Measurements from ENCODE around the gene MEIS1. TPM values are rescaled to one million over a fixed set of nuclear protein-coding genes. Genes with fewer than 3 reads are reported as not detected.

Gene MEIS1
- total and polyA plus RNA-seq, 2 of the 8 experiments (the other 6 are each of a cell fraction or from before 2014, with no cell fraction given), result 0.17 to 1.2 TPM

- H3K27me3 ChIP-seq (replicated peaks in 1 of 4; ENCODE audit: control insufficient read depth in 3 of 4, extremely low read depth in 1 of 4, insufficient read depth in 3 of 4, low read length in 3 of 4), result no peaks in the 10 kb centered on the region
- DNase-seq (ENCODE audit: low read depth in 1 of 2, low spot score in 2 of 2) (no peak), FAIRE-seq (no peak)
- no peak overlapping the region for H2BK20ac ChIP-seq (ENCODE audit: low read length)
- no peak overlapping the region for H3K27ac ChIP-seq (ENCODE audit: low read depth, low read length)
- no peak overlapping the region for H2BK120ac ChIP-seq (replicated peaks; ENCODE audit: low read depth, low read length)
- ChIA-PET CTCF (ENCODE audit: partially characterized antibody) (interaction anchor here (0.7 to 1.2 kb wide), 2 partner anchors 23 to 78 kb away, joined by 3 read pairs; no protein-coding TSS in a partner anchor), POLR2A (ENCODE audit: partially characterized antibody) (no interaction called here)
- no peak overlapping the region for H3K4me3 ChIP-seq (ENCODE audit: extremely low read depth in 1 of 4, insufficient read depth in 2 of 4, low read depth in 3 of 4, low read length in 4 of 4)
- H2AFZ ChIP-seq (ENCODE audit: low read length), result no peak overlapping the region
- H3K14ac ChIP-seq (ENCODE audit: insufficient read length), result no peak overlapping the region
- TF ChIP-seq BACH1 (IDR thresholded peaks at IDR 0.05; ENCODE audit: low read length), result no peak
- TF ChIP-seq ZNF274 (IDR thresholded peaks at IDR 0.05; ENCODE audit: borderline replicate concordance, extremely low read depth, low read length), result no peak
- no peak for TF ChIP-seq MAFK (IDR thresholded peaks at IDR 0.05; ENCODE audit: low read depth, low read length)
- no peak for TF ChIP-seq KDM4A (IDR thresholded peaks at IDR 0.05; ENCODE audit: low read depth, low read length, severe bottlenecking)
- no peak for TF ChIP-seq GABPA (IDR thresholded peaks at IDR 0.05; ENCODE audit: borderline replicate concordance, insufficient read depth, low read length)
- no peak for TF ChIP-seq RNF2 (IDR thresholded peaks at IDR 0.05; ENCODE audit: borderline replicate concordance, low read depth, low read length, missing control alignments, poor library complexity, severe bottlenecking)
- no peak for TF ChIP-seq HDAC6 (IDR thresholded peaks at IDR 0.05; ENCODE audit: low read depth, low read length)
- no peak for TF ChIP-seq POU5F1 (IDR thresholded peaks at IDR 0.05; ENCODE audit: low read depth, low read length)
- no peak for TF ChIP-seq TAF7 (optimal IDR thresholded peaks at IDR 0.05; ENCODE audit: borderline replicate concordance, low read depth, low read length)
- TF ChIP-seq SIN3A (conservative IDR thresholded peaks at IDR 0.05 in 1 of 2, IDR thresholded peaks at IDR 0.05 in 1 of 2; ENCODE audit: low read depth in 1 of 2, low read length in 2 of 2), result no peak
- H2AK5ac ChIP-seq (ENCODE audit: low read depth, low read length), result no peak overlapping the region
- no peak overlapping the region for H3K4ac ChIP-seq (replicated peaks; ENCODE audit: insufficient read length, low read depth, low read length)
- no peak overlapping the region for H3K23ac ChIP-seq (ENCODE audit: insufficient read length)
- H3K18ac ChIP-seq (ENCODE audit: extremely low read depth, low read length), result no peak overlapping the region
- no peak overlapping the region for H3K56ac ChIP-seq (replicated peaks; ENCODE audit: insufficient read length, low read depth, low read length)
- no peak overlapping the region for H2BK5ac ChIP-seq (ENCODE audit: low read depth, low read length)
- no peaks in the 10 kb centered on the region for H3K36me3 ChIP-seq (ENCODE audit: control insufficient read depth in 2 of 4, insufficient read depth in 4 of 4, low read length in 3 of 4)
- H3K79me1 ChIP-seq (ENCODE audit: low read depth, low read length), result no peaks in the 10 kb centered on the region
- no peaks in the 10 kb centered on the region for H4K20me1 ChIP-seq (replicated peaks in 1 of 2; ENCODE audit: control insufficient read depth in 1 of 2, insufficient read depth in 2 of 2, low read length in 2 of 2)
- H3K9me3 ChIP-seq (ENCODE audit: insufficient read depth in 2 of 2, low read depth in 1 of 2, low read length in 1 of 2), result no peaks in the 10 kb centered on the region
- H2BK12ac ChIP-seq (ENCODE audit: low read depth, low read length), result peak overlapping the region; percentile 30; the same call in 1 of the 2 replicates
- H3K4me2 ChIP-seq (ENCODE audit: insufficient read depth in 1 of 2, low read depth in 2 of 2, low read length in 2 of 2), result no peak overlapping the region
- H3K4me1 ChIP-seq (replicated peaks in 1 of 4; ENCODE audit: control insufficient read depth in 3 of 4, insufficient read depth in 4 of 4, low read length in 3 of 4), result peaks cover 0 to 8% (median 5%) of the 10 kb centered on the region in 4 experiments; a peak in 4 of 7 replicates
- no peaks in the 10 kb centered on the region for H3K79me2 ChIP-seq (ENCODE audit: control insufficient read depth in 1 of 2, insufficient read depth in 2 of 2, low read length in 2 of 2)
- no peak overlapping the region for H4K91ac ChIP-seq (replicated peaks; ENCODE audit: insufficient read length, low read length)
- H3K23me2 ChIP-seq (ENCODE audit: low read depth, low read length), result no peaks in the 10 kb centered on the region
- H4K8ac ChIP-seq (ENCODE audit: extremely low read depth, insufficient read depth, low read length), result no peak overlapping the region
- H3K9ac ChIP-seq (replicated peaks in 1 of 4; ENCODE audit: extremely low read depth in 1 of 4, low read depth in 3 of 4, low read length in 3 of 4), result no peak overlapping the region
- H2BK15ac ChIP-seq (ENCODE audit: low read length), result no peak overlapping the region; the same call in 1 of the 2 replicates
- no peak overlapping the region for H4K5ac ChIP-seq (ENCODE audit: insufficient read length, low read depth, low read length)
Observed at GRCh38 chr2:66467718-66468117, 32.8 kb downstream of the MEIS1 start.

All from H1 (cell line).